Keratinocyte (primary cell): ENCODE measurements around the gene ZNF407. TPM values are rescaled to one million over a fixed set of nuclear protein-coding genes. Genes with fewer than 3 reads are reported as not detected.

Experiments
- DNase-seq: peaks from one replicate; pipeline ENCODE4 v3.0.0-alpha.2; 2011; ENCODE audit warnings: low read depth, missing footprints, low spot score
- FAIRE-seq: peaks from 2 replicates; lab custom pipeline; 2011; peaks lifted over from hg19 to GRCh38; lab: Jason Lieb, UNC
- H2AFZ ChIP-seq: 2 replicates; pipeline ENCODE4 v1.6.0; 2012; ENCODE audit warnings: low read length, control low read depth, inconsistent platforms; ENCODE audit not compliant: control insufficient read depth
- H3K27ac ChIP-seq: 2 replicates; pipeline ENCODE4 v1.5.1; 2011; ENCODE audit warnings: low read length; ENCODE audit not compliant: control insufficient read depth, insufficient read depth
- H3K27me3 ChIP-seq: 3 replicates; pipeline ENCODE4 v1.6.0; 2011; ENCODE audit warnings: low read length; ENCODE audit not compliant: control insufficient read depth, insufficient read depth; ENCODE audit errors: extremely low read depth
- H3K36me3 ChIP-seq, 2 experiments: 2 replicates in 1 of 2; 3 replicates in 1 of 2; pipeline ENCODE4 v1.5.1; 2011; ENCODE audit warnings: low read length in 2 of 2, mild to moderate bottlenecking in 1 of 2; ENCODE audit not compliant: control insufficient read depth in 2 of 2, insufficient read depth in 2 of 2; ENCODE audit errors: extremely low read depth in 1 of 2
- H3K4me1 ChIP-seq: 3 replicates; pipeline ENCODE4 v1.5.1; 2011; ENCODE audit warnings: low read length; ENCODE audit not compliant: control insufficient read depth, insufficient read depth; ENCODE audit errors: extremely low read depth
- H3K4me2 ChIP-seq: 3 replicates; pipeline ENCODE4 v1.6.0; 2011; ENCODE audit warnings: low read depth, low read length; ENCODE audit not compliant: control insufficient read depth, insufficient read depth; ENCODE audit errors: extremely low read depth
- H3K4me3 ChIP-seq, 3 experiments: fragments of 200-600 bp in 1 of 3; sonication (generic) in 1 of 3; 2 replicates in 2 of 3; 3 replicates in 1 of 3; pipeline ENCODE4 v1.5.1; 2011 to 2016; ENCODE audit warnings: low read length in 3 of 3, mild to moderate bottlenecking in 3 of 3, control low read depth in 2 of 3, inconsistent platforms in 1 of 3, low read depth in 1 of 3, mixed read lengths in 1 of 3, mixed run types in 1 of 3, moderate library complexity in 1 of 3; ENCODE audit not compliant: control insufficient read depth in 2 of 3, insufficient read depth in 2 of 3; ENCODE audit errors: extremely low read depth in 1 of 3
- H3K79me2 ChIP-seq: 2 replicates; pipeline ENCODE4 v1.6.0; 2012; ENCODE audit warnings: low read length; ENCODE audit not compliant: control insufficient read depth, insufficient read depth
- H3K9ac ChIP-seq: 3 replicates; pipeline ENCODE4 v1.6.0; 2011; ENCODE audit warnings: low read length; ENCODE audit not compliant: control insufficient read depth, insufficient read depth; ENCODE audit errors: extremely low read depth
- H3K9me1 ChIP-seq: 3 replicates; pipeline ENCODE4 v1.6.0; 2011; ENCODE audit warnings: low read length; ENCODE audit not compliant: control insufficient read depth, insufficient read depth; ENCODE audit errors: extremely low read depth
- H3K9me3 ChIP-seq: 2 replicates; pipeline ENCODE4 v1.5.1; 2012; ENCODE audit warnings: low read depth, low read length; ENCODE audit not compliant: control insufficient read depth
- H4K20me1 ChIP-seq: 3 replicates; pipeline ENCODE4 v1.6.0; 2011; ENCODE audit warnings: low read length; ENCODE audit not compliant: control insufficient read depth, insufficient read depth; ENCODE audit errors: extremely low read depth
- CTCF ChIP-seq, 3 experiments: IDR thresholded peaks in 1 of 3; conservative IDR thresholded peaks in 1 of 3; optimal IDR thresholded peaks in 1 of 3; 2 replicates in 2 of 3; 3 replicates in 1 of 3; pipeline versions ENCODE3 to v1.5.1; 2011; ENCODE audit warnings: low read length in 3 of 3, mild to moderate bottlenecking in 3 of 3, moderate library complexity in 2 of 3, control low read depth in 1 of 3, inconsistent platforms in 1 of 3; ENCODE audit not compliant: insufficient read depth in 2 of 3; ENCODE audit errors: extremely low read depth in 1 of 3
- EZH2 ChIP-seq: IDR thresholded peaks from one replicate; pipeline ENCODE4 v1.6.1; 2012; ENCODE audit warnings: inconsistent platforms, mild to moderate bottlenecking, low read length, moderate library complexity
- dilution Hi-C: fragments of 300-500 bp; cut with MboI; formaldehyde crosslinking; loops from one replicate; pipeline ENCODE4 v1.7.0; 2020; ENCODE audit warnings: low sequenced_read_pairs; ENCODE audit not compliant: extremely low pct_ligation_motif_present
- polyA plus RNA-seq, 5 experiments: library from polyadenylated mRNA; depleted of rRNA in 3 of 5; stranded (reverse) in 3 of 5; stranded (forward) in 1 of 5; unstranded in 1 of 5; fragments of >200 nt; gene quantifications; 1 replicate in 1 of 5; 2 replicates in 3 of 5; 3 replicates in 1 of 5; pipeline versions ENCODE4 v1.2.1 to v1.2.3, GENCODE V29; 2011 to 2012; ENCODE audit warnings: missing spikeins in 2 of 5, low read depth in 1 of 5, low replicate concordance in 1 of 5

ZNF407 gene
- polyA plus RNA-seq, 1 donor (not counting 4 experiments of a cell fraction or from before 2014, with no cell fraction given) = 3.8 TPM

GRCh38 chr18:74745633-74746403, 148.1 kb downstream of the ZNF407 start:
- H3K36me3 ChIP-seq = no peaks in the 10 kb centered on the region
- TF ChIP-seq CTCF (optimal IDR thresholded peaks at IDR 0.05 in 1 of 3, IDR thresholded peaks at IDR 0.05 in 1 of 3, conservative IDR thresholded peaks at IDR 0.05 in 1 of 3; ENCODE audit: extremely low read depth in 1 of 3, insufficient read depth in 2 of 3, low read length in 3 of 3) (no peak), EZH2 (no peak)
- H3K9me3 ChIP-seq = no peaks in the 10 kb centered on the region
- no peak overlapping the region for H3K4me3 ChIP-seq
- H3K27me3 ChIP-seq = no peaks in the 10 kb centered on the region
- dilution Hi-C loops = no loop called here
- no peaks in the 10 kb centered on the region for H3K9me1 ChIP-seq
- DNase-seq = peak; percentile 45
- peaks cover 14% of the 10 kb centered on the region for H3K4me1 ChIP-seq
- no peaks in the 10 kb centered on the region for H3K79me2 ChIP-seq
- H2AFZ ChIP-seq = no peak overlapping the region
- H3K4me2 ChIP-seq = peak overlapping the region; percentile 54
- H3K9ac ChIP-seq = no peak overlapping the region
- peak; percentile 96 for FAIRE-seq
- H3K27ac ChIP-seq = peak overlapping the region; percentile 45
- H4K20me1 ChIP-seq = no peaks in the 10 kb centered on the region

GRCh38 chr18:74748809-74749208, 151.1 kb downstream of the ZNF407 start:
- H3K4me1 ChIP-seq = peaks cover 14% of the 10 kb centered on the region
- no peaks in the 10 kb centered on the region for H3K27me3 ChIP-seq
- no peaks in the 10 kb centered on the region for H4K20me1 ChIP-seq
- no peak overlapping the region for H3K4me2 ChIP-seq
- DNase-seq (no peak), FAIRE-seq (no peak)
- no peak overlapping the region for H3K9ac ChIP-seq
- TF ChIP-seq CTCF (optimal IDR thresholded peaks at IDR 0.05 in 1 of 3, IDR thresholded peaks at IDR 0.05 in 1 of 3, conservative IDR thresholded peaks at IDR 0.05 in 1 of 3; ENCODE audit: extremely low read depth in 1 of 3, insufficient read depth in 2 of 3, low read length in 3 of 3) (no peak), EZH2 (no peak)
- H3K9me3 ChIP-seq = no peaks in the 10 kb centered on the region
- no peaks in the 10 kb centered on the region for H3K9me1 ChIP-seq
- H3K27ac ChIP-seq = no peak overlapping the region
- H3K4me3 ChIP-seq = no peak overlapping the region
- dilution Hi-C loops = no loop called here
- H2AFZ ChIP-seq = no peak overlapping the region
- H3K79me2 ChIP-seq = no peaks in the 10 kb centered on the region
- no peaks in the 10 kb centered on the region for H3K36me3 ChIP-seq
